K562 (cell line): ENCODE measurements around the gene FKRP. TPM values are rescaled to one million over a fixed set of nuclear protein-coding genes. Genes with fewer than 3 reads are reported as not detected.

Source experiments
- CHD2 ChIP-seq: IDR thresholded peaks from 2 replicates; pipeline ENCODE4 v1.6.1; 2011; ENCODE audit warnings: low read depth, low read length
- CHD4 ChIP-seq: fragments of 200-600 bp; sonication (generic); IDR thresholded peaks from 3 replicates; pipeline ENCODE4 v1.6.1; 2012; ENCODE audit warnings: low read depth, mild to moderate bottlenecking, mixed read lengths, low read length, inconsistent platforms; ENCODE audit not compliant: insufficient read depth, insufficient replicate concordance, poor library complexity, severe bottlenecking
- CREB1 ChIP-seq, 2 experiments: sonication (generic) in 1 of 2; formaldehyde crosslinking in 1 of 2; IDR thresholded peaks; 2 replicates each; pipeline versions ENCODE4 v1.6.1 to v1.8.0; 2012 to 2022; ENCODE audit warnings: inconsistent platforms in 1 of 2, mild to moderate bottlenecking in 1 of 2, missing genetic modification reagents in 1 of 2, moderate library complexity in 1 of 2
- EGR1 ChIP-seq: fragments of 450-650 bp; conservative IDR thresholded peaks from 2 replicates; pipeline ENCODE4 v1.6.1; 2017; ENCODE audit warnings: mild to moderate bottlenecking
- FOXP1 ChIP-seq: sonication (generic); formaldehyde crosslinking; IDR thresholded peaks from 2 replicates; pipeline ENCODE4 v1.8.0; 2022; ENCODE audit warnings: mild to moderate bottlenecking, missing genetic modification reagents
- NR2C2 ChIP-seq, 2 experiments: fragments of 200-800 bp in 1 of 2; sonication (Bioruptor generic) in 1 of 2; sonication (generic) in 1 of 2; formaldehyde crosslinking in 1 of 2; IDR thresholded peaks; 2 replicates each; pipeline versions ENCODE4 v1.6.1 to v1.8.0; 2016 to 2022; ENCODE audit warnings: mild to moderate bottlenecking in 1 of 2, missing compliant biosample characterization in 1 of 2, missing genetic modification characterization in 1 of 2, missing genetic modification reagents in 1 of 2
- PHF20 ChIP-seq: fragments of 450-650 bp; IDR thresholded peaks from 2 replicates; pipeline ENCODE4 v1.6.1; 2018; ENCODE audit not compliant: partially characterized antibody
- POLR2AphosphoS2 ChIP-seq: IDR thresholded peaks from 2 replicates; pipeline ENCODE4 v1.6.1; 2012; ENCODE audit warnings: low read length, improper control_type of control experiment
- PPARD ChIP-seq: fragments of 250-450 bp; sonication (Bioruptor Pico); IDR thresholded peaks from 2 replicates; pipeline ENCODE4 v1.8.0; 2022; ENCODE audit warnings: inconsistent platforms, mild to moderate bottlenecking, moderate library complexity
- SAFB2 ChIP-seq: fragments of 200-400 bp; formaldehyde crosslinking; IDR thresholded peaks from 2 replicates; pipeline ENCODE4 v1.6.1; 2018; ENCODE audit warnings: borderline replicate concordance, low read length, low read depth, moderate library complexity; ENCODE audit not compliant: severe bottlenecking
- SMAD2 ChIP-seq: fragments of 150-350 bp; IDR thresholded peaks from 2 replicates; pipeline ENCODE4 v1.6.1; 2014; ENCODE audit warnings: low read depth, mild to moderate bottlenecking, low read length
- SRSF9 ChIP-seq: fragments of 200-400 bp; formaldehyde crosslinking; IDR thresholded peaks from 2 replicates; pipeline ENCODE4 v1.6.1; 2017; ENCODE audit warnings: low read depth, low read length, borderline replicate concordance
- STAG1 ChIP-seq: sonication (generic); formaldehyde crosslinking; IDR thresholded peaks from 2 replicates; pipeline ENCODE4 v1.5.0; 2020; ENCODE audit warnings: missing genetic modification reagents, borderline replicate concordance
- ZNF165 ChIP-seq: fragments of 250-450 bp; sonication (Bioruptor Pico); IDR thresholded peaks from 2 replicates; pipeline ENCODE4 v1.4.0; 2020; ENCODE audit warnings: borderline replicate concordance
- polyA plus RNA-seq, 8 experiments: library from polyadenylated mRNA; depleted of rRNA in 4 of 8; stranded (reverse) in 5 of 8; unstranded in 3 of 8; fragments of >200 nt; fragmentation: Nextera tagmentation in 2 of 8; fragmentation: Illumina TruSeq in 1 of 8; extraction: Ambion mirVana in 2 of 8; extraction: Trizol in 1 of 8; gene quantifications; 2 replicates each; pipeline versions ENCODE4 v1.2.1 to v1.2.3, GENCODE V29; 2011 to 2014; ENCODE audit warnings: inconsistent platforms in 1 of 8, missing spikeins in 1 of 8
- total RNA-seq, 7 experiments: library from RNA; depleted of rRNA in 6 of 7; stranded (reverse); fragments of >200 nt in 6 of 7; fragmentation: Illumina TruSeq in 2 of 7; extraction: Trizol in 2 of 7; gene quantifications; 2 replicates each; pipeline versions ENCODE4 v1.2.1 to v1.2.3, GENCODE V29; 2011 to 2021; ENCODE audit warnings: low replicate concordance in 1 of 7
- TF ChIP-seq, protein P1 (sequence below), 2 experiments: fragments of 450-650 bp in 1 of 2; sonication (generic) in 1 of 2; formaldehyde crosslinking; conservative IDR thresholded peaks; 2 replicates each; pipeline versions ENCODE4 v1.4.0 to v1.8.1; 2020 to 2022; ENCODE audit warnings: mild to moderate bottlenecking in 1 of 2, missing genetic modification reagents in 1 of 2
- TF ChIP-seq, protein P2 (sequence below): fragments of 450-650 bp; IDR thresholded peaks from 2 replicates; pipeline ENCODE4 v1.6.1; 2017; ENCODE audit warnings: antibody characterized with exemption, mild to moderate bottlenecking
- TF ChIP-seq, protein P3 (sequence below): fragments of 150-350 bp; IDR thresholded peaks from 2 replicates; pipeline ENCODE4 v1.6.1; 2014; ENCODE audit warnings: low read depth, mild to moderate bottlenecking, low read length, borderline replicate concordance

The FKRP gene
- total and polyA plus RNA-seq, 9 of the 15 experiments (the other 6 are each of a cell fraction or from before 2014, with no cell fraction given), result 0.68 to 16.1 (median 6.5) TPM

DNA sequence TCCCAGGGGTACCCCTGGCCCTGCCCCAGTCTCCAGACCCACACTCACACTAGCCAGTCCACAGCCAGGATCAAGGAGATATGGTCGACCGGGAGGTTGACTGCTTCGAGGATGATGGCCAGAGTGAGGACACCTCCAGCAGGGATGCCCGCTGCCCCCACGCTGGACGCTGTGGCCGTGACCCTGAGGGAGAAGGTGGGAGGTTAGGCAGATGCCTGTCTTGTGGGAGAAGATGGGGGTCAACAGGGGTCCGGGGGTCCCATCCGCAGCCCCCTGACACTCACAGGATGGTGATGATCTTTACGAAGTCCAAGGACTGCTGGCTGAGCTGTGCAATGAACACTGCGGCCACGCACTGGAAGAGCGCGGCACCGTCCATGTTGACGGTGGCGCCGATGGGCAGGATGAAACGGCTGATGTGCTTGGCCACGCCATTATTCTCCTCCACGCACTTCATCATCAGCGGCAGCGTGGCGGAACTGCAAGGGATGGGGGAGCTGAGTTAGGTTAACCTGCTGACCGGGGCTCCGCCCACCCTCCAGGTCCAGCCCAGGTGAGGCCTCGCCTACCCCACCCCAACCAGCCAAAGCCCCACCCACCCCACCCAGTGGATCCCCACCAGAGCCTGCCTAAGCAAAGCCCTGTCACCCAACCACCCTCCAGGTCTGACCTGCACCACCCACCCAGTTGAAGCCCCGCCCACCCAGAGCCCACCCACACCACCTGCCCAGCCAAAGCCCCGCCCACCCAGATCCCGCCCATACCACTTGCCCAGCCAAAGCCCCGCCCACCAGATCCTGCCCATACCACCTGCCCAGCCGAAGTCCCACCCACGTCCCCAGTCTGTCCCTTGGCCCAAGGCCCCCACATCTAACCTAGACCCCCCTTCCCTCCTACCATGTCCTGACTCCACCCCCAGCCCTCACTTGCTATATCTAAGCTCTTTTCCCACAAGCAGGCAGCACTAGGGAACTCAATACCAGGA is 31.4 kb downstream of the FKRP start (continued):
- TF ChIP-seq NR2C2 (CRISPR knock-in tag; IDR thresholded peaks at IDR 0.05), result no peak
- TF ChIP-seq NR2C2 (tag; IDR thresholded peaks at IDR 0.05), result no peak
- no peak for TF ChIP-seq PPARD (CRISPR knock-in tag)
- TF ChIP-seq, protein P1, sequence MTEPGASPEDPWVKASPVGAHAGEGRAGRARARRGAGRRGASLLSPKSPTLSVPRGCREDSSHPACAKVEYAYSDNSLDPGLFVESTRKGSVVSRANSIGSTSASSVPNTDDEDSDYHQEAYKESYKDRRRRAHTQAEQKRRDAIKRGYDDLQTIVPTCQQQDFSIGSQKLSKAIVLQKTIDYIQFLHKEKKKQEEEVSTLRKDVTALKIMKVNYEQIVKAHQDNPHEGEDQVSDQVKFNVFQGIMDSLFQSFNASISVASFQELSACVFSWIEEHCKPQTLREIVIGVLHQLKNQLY (CRISPR knock-in tag; conservative IDR thresholded peaks at IDR 0.05), result no peak
- no peak for TF ChIP-seq SMAD2
- TF ChIP-seq, protein P2, sequence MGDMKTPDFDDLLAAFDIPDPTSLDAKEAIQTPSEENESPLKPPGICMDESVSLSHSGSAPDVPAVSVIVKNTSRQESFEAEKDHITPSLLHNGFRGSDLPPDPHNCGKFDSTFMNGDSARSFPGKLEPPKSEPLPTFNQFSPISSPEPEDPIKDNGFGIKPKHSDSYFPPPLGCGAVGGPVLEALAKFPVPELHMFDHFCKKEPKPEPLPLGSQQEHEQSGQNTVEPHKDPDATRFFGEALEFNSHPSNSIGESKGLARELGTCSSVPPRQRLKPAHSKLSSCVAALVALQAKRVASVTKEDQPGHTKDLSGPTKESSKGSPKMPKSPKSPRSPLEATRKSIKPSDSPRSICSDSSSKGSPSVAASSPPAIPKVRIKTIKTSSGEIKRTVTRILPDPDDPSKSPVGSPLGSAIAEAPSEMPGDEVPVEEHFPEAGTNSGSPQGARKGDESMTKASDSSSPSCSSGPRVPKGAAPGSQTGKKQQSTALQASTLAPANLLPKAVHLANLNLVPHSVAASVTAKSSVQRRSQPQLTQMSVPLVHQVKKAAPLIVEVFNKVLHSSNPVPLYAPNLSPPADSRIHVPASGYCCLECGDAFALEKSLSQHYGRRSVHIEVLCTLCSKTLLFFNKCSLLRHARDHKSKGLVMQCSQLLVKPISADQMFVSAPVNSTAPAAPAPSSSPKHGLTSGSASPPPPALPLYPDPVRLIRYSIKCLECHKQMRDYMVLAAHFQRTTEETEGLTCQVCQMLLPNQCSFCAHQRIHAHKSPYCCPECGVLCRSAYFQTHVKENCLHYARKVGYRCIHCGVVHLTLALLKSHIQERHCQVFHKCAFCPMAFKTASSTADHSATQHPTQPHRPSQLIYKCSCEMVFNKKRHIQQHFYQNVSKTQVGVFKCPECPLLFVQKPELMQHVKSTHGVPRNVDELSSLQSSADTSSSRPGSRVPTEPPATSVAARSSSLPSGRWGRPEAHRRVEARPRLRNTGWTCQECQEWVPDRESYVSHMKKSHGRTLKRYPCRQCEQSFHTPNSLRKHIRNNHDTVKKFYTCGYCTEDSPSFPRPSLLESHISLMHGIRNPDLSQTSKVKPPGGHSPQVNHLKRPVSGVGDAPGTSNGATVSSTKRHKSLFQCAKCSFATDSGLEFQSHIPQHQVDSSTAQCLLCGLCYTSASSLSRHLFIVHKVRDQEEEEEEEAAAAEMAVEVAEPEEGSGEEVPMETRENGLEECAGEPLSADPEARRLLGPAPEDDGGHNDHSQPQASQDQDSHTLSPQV, result no peak
- no peak for TF ChIP-seq CREB1 (IDR thresholded peaks at IDR 0.05)
- no peak for TF ChIP-seq CREB1 (CRISPR knock-in tag; IDR thresholded peaks at IDR 0.05)
- no peak for TF ChIP-seq STAG1 (CRISPR knock-in tag)
- TF ChIP-seq POLR2AphosphoS2, result peak; percentile 73; the same call in 1 of the 2 replicates
- no peak for TF ChIP-seq SRSF9
- no peak for TF ChIP-seq CHD4
- no peak for TF ChIP-seq CHD2
- TF ChIP-seq FOXP1 (CRISPR knock-in tag), result no peak
- no peak for TF ChIP-seq SAFB2
- TF ChIP-seq, protein P3, sequence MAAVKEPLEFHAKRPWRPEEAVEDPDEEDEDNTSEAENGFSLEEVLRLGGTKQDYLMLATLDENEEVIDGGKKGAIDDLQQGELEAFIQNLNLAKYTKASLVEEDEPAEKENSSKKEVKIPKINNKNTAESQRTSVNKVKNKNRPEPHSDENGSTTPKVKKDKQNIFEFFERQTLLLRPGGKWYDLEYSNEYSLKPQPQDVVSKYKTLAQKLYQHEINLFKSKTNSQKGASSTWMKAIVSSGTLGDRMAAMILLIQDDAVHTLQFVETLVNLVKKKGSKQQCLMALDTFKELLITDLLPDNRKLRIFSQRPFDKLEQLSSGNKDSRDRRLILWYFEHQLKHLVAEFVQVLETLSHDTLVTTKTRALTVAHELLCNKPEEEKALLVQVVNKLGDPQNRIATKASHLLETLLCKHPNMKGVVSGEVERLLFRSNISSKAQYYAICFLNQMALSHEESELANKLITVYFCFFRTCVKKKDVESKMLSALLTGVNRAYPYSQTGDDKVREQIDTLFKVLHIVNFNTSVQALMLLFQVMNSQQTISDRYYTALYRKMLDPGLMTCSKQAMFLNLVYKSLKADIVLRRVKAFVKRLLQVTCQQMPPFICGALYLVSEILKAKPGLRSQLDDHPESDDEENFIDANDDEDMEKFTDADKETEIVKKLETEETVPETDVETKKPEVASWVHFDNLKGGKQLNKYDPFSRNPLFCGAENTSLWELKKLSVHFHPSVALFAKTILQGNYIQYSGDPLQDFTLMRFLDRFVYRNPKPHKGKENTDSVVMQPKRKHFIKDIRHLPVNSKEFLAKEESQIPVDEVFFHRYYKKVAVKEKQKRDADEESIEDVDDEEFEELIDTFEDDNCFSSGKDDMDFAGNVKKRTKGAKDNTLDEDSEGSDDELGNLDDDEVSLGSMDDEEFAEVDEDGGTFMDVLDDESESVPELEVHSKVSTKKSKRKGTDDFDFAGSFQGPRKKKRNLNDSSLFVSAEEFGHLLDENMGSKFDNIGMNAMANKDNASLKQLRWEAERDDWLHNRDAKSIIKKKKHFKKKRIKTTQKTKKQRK, result no peak
- TF ChIP-seq EGR1, result no peak
- TF ChIP-seq PHF20, result no peak
- TF ChIP-seq ZNF165 (CRISPR knock-in tag), result no peak
